ENCODE measurements around the gene ADCY4. TPM values are rescaled to one million over a fixed set of nuclear protein-coding genes. Genes with fewer than 3 reads are reported as not detected.
A peak's percentile ranks its signal among the peaks of the same experiment; 100 is the strongest.

The ADCY4 gene
- polyA plus RNA-seq, 1 experiment, result 6.8 TPM

DNA sequence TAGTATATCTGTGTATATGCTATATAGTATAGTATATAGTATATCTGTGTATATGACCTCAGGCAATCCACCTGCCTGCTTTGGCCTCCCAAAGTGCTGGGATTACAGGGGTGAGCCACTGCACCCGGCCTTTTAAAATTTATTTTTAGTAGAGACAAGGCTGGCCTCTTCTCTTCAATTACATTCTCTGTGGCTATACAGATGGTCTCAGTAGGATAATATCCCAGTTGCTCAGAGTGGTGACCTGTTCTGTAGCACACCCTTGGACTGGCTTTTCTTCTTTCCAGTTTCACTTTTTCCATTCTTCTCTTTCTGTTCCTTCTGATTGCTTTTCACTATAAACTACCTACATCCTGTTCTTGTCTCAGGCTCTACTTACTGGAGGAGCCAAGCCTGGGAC is 30.0 kb upstream of the ADCY4 start:
- ChIA-PET CTCF (interaction anchor here (1.1 to 2.3 kb wide), 13 partner anchors 14 to 77 kb away, joined by 5 to 59 read pairs (median 10); partner anchors contain the start of genes ADCY4, CIDEB and SDR39U1), POLR2A (no interaction called here)
- no peaks in the 10 kb centered on the region for H3K27me3 ChIP-seq (ENCODE audit: control insufficient read depth, insufficient read depth, low read length)
- DNase-seq (ENCODE audit: low read depth), result no peak
- H3K36me3 ChIP-seq (ENCODE audit: control insufficient read depth, insufficient read depth, low read length), result peaks cover 5% of the 10 kb centered on the region
- TF ChIP-seq, protein P1, sequence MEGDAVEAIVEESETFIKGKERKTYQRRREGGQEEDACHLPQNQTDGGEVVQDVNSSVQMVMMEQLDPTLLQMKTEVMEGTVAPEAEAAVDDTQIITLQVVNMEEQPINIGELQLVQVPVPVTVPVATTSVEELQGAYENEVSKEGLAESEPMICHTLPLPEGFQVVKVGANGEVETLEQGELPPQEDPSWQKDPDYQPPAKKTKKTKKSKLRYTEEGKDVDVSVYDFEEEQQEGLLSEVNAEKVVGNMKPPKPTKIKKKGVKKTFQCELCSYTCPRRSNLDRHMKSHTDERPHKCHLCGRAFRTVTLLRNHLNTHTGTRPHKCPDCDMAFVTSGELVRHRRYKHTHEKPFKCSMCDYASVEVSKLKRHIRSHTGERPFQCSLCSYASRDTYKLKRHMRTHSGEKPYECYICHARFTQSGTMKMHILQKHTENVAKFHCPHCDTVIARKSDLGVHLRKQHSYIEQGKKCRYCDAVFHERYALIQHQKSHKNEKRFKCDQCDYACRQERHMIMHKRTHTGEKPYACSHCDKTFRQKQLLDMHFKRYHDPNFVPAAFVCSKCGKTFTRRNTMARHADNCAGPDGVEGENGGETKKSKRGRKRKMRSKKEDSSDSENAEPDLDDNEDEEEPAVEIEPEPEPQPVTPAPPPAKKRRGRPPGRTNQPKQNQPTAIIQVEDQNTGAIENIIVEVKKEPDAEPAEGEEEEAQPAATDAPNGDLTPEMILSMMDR (IDR thresholded peaks at IDR 0.05; ENCODE audit: insufficient read depth, low read depth, low read length), result no peak
- no peak overlapping the region for H3K4me3 ChIP-seq (ENCODE audit: low read depth, low read length)

DNA sequence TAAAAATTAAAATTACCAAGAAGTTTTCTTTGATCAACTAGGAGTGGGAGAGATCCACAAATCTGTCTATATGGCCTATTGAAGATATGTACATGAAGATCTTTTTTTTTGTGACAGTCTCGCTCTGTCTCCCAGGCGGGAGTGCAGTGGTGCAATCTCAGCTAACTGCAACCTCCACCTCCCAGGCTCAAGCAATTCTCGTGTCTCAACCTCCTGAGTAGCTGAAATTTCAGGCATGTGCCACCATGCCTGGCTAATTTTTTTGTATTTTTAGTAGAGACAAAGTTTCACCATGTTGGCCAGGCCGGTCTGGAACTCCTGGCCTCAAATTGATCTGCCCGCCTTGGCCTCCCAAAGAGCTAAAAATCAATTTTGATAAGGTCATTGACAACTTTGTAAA is 28.5 kb upstream of the ADCY4 start:
- ChIA-PET POLR2A (no interaction called here), CTCF (interaction anchor here (1.2 to 6.4 kb wide), 6 partner anchors 12 to 73 kb away, joined by 4 to 49 read pairs (median 10); partner anchors contain the start of genes ADCY4, CBLN3 and KHNYN)
- no peak for DNase-seq (ENCODE audit: low read depth)
- Histone ChIP-seq H3K4me3 (ENCODE audit: low read depth, low read length) (no peak overlapping the region), H3K27me3 (ENCODE audit: control insufficient read depth, insufficient read depth, low read length) (no peaks in the 10 kb centered on the region), H3K36me3 (ENCODE audit: control insufficient read depth, insufficient read depth, low read length) (no peaks in the 10 kb centered on the region)
- TF ChIP-seq, protein P1 (IDR thresholded peaks at IDR 0.05; ENCODE audit: insufficient read depth, low read depth, low read length), result no peak

DNA sequence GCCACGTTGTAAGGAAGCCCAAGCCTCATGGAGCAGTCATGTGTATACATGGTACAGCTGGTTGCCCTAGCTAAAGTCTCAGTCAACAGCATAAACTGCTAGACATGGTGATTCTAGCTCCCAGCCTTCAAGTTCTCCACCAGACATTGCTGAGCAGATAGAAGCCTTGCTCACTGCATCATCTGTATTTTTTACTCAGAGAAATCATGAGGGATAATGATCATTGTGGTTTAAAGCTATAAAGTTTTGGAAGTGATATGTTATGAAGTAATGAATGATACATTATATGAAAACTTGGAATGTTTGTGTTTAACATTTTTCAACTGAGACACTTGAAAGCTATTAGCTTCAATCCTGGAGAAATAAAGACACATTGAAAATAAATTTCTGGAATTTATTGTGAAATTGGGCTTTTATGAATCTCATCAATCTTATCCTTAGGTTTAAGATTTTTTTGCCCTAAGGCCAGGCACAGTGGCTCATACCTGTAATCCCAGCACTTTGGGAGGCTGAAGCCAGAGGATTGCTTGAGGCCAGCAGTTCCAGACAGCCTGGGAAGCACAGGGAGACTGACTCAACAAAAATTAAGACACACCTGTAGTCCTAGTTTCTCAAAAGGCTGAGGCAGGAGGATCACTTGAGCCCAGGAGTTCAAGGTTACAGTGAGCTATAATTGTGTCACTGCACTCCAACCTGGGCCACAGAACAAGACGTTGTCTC is 27.5 kb upstream of the ADCY4 start:
- Histone ChIP-seq H3K27me3 (ENCODE audit: control insufficient read depth, insufficient read depth, low read length) (no peaks in the 10 kb centered on the region), H3K36me3 (ENCODE audit: control insufficient read depth, insufficient read depth, low read length) (no peaks in the 10 kb centered on the region), H3K4me3 (ENCODE audit: low read depth, low read length) (no peak overlapping the region)
- ChIA-PET POLR2A (interaction anchor here (0.6 to 1.0 kb wide), 2 partner anchors 35 to 80 kb away, joined by 3 to 4 read pairs; no protein-coding TSS in a partner anchor), CTCF (interaction anchor here (0.7 to 6.4 kb wide), 8 partner anchors 11 to 74 kb away, joined by 3 to 49 read pairs (median 6); partner anchors contain the start of genes ADCY4, CBLN3 and KHNYN)
- DNase-seq (ENCODE audit: low read depth), result peak; percentile 81
- TF ChIP-seq, protein P1 (IDR thresholded peaks at IDR 0.05; ENCODE audit: insufficient read depth, low read depth, low read length), result no peak

DNA sequence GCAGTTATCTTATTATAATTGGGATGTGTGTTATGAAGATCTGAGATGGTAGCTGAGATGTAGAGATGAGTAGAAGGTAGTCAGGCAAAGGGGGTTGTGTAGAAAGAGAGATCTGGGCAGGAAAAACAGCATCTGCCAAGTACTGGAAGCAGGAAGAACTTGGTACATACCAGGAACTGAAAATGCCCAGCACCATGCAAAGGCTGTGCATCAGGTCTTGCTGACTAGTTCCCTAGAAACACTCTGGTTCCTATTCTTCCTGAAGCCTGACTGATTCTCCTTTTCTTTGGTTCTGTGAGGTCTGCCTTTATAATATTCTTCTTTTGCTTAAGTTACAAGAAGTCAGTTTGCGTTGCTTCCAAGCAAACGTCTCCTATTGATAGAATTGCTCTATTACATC is 26.5 kb upstream of the ADCY4 start:
- Histone ChIP-seq H3K36me3 (ENCODE audit: control insufficient read depth, insufficient read depth, low read length) (no peaks in the 10 kb centered on the region), H3K27me3 (ENCODE audit: control insufficient read depth, insufficient read depth, low read length) (no peaks in the 10 kb centered on the region), H3K4me3 (ENCODE audit: low read depth, low read length) (no peak overlapping the region)
- ChIA-PET POLR2A (interaction anchor here (1.0 kb wide), 1 partner anchor 81 kb away, joined by 3 read pairs; no protein-coding TSS in a partner anchor), CTCF (interaction anchor here (0.9 to 6.4 kb wide), 7 partner anchors 10 to 75 kb away, joined by 3 to 49 read pairs (median 8); partner anchors contain the start of genes ADCY4, CBLN3 and KHNYN)
- TF ChIP-seq, protein P1 (IDR thresholded peaks at IDR 0.05; ENCODE audit: insufficient read depth, low read depth, low read length), result no peak
- no peak for DNase-seq (ENCODE audit: low read depth)

DNA sequence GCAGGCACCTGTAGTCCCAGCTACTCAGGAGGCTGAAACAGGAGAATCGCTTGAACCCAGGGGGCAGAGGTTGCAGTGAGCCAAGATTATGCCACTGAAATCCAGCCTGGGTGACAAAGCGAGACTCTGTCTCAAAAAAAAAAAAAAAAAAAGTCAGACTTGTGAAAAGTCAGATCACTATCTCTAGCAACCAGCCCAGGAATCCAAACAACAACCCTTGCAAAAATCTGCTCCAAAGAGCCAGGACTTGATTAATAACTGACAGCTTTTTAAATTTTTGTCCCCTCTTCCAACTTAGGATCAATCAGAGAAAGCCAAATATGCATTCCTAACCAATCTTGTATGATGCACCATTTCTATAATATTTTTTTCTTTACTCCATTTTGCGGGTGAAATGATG is 25.4 kb upstream of the ADCY4 start:
- ChIA-PET POLR2A (no interaction called here), CTCF (interaction anchor here (1.1 to 6.4 kb wide), 4 partner anchors 16 to 70 kb away, joined by 3 to 49 read pairs (median 20); partner anchors contain the start of genes ADCY4, CBLN3 and KHNYN)
- Histone ChIP-seq H3K27me3 (ENCODE audit: control insufficient read depth, insufficient read depth, low read length) (no peaks in the 10 kb centered on the region), H3K4me3 (ENCODE audit: low read depth, low read length) (no peak overlapping the region), H3K36me3 (ENCODE audit: control insufficient read depth, insufficient read depth, low read length) (no peaks in the 10 kb centered on the region)
- TF ChIP-seq, protein P1 (IDR thresholded peaks at IDR 0.05; ENCODE audit: insufficient read depth, low read depth, low read length), result no peak
- no peak for DNase-seq (ENCODE audit: low read depth)

All from BJ (cell line).